Subcutaneous abdominal adipose tissue (tissue), 5 donors: Measurements from ENCODE around the gene MRPL9.

Experiments
- H3K27ac ChIP-seq: one replicate; pipeline ENCODE4 v1.7.0; 2013; ENCODE audit warnings: low read depth, mild to moderate bottlenecking, inconsistent platforms, low read length, moderate library complexity
- H3K27me3 ChIP-seq, 5 donors: one replicate each; pipeline ENCODE4 v1.7.0; 2013; ENCODE audit warnings: low read length in 5 of 5, inconsistent platforms in 1 of 5; ENCODE audit not compliant: control insufficient read depth in 5 of 5, insufficient read depth in 4 of 5
- H3K36me3 ChIP-seq, 5 donors: one replicate each; pipeline ENCODE4 v1.7.0; 2013; ENCODE audit warnings: low read length in 5 of 5; ENCODE audit not compliant: control insufficient read depth in 5 of 5, insufficient read depth in 5 of 5
- H3K4me1 ChIP-seq, 5 donors: one replicate each; pipeline ENCODE4 v1.7.0; 2013; ENCODE audit warnings: low read length in 5 of 5, mild to moderate bottlenecking in 3 of 5, moderate library complexity in 1 of 5; ENCODE audit not compliant: control insufficient read depth in 5 of 5, insufficient read depth in 5 of 5
- H3K4me3 ChIP-seq, 5 donors: one replicate each; pipeline ENCODE4 v1.7.0; 2013; ENCODE audit warnings: low read length in 5 of 5, low read depth in 1 of 5
- H3K9ac ChIP-seq, 5 donors: one replicate each; pipeline ENCODE4 v1.7.0; 2013; ENCODE audit warnings: low read length in 5 of 5, mild to moderate bottlenecking in 4 of 5, moderate library complexity in 3 of 5
- H3K9me3 ChIP-seq, 5 donors: one replicate each; pipeline ENCODE4 v1.7.0; 2013; ENCODE audit warnings: low read length in 5 of 5; ENCODE audit not compliant: control insufficient read depth in 5 of 5
- donor health status: healthy.
- donor health status: healthy.
- donor health status: healthy.
- donor health status: healthy.
- donor health status: healthy.

The MRPL9 gene

DNA sequence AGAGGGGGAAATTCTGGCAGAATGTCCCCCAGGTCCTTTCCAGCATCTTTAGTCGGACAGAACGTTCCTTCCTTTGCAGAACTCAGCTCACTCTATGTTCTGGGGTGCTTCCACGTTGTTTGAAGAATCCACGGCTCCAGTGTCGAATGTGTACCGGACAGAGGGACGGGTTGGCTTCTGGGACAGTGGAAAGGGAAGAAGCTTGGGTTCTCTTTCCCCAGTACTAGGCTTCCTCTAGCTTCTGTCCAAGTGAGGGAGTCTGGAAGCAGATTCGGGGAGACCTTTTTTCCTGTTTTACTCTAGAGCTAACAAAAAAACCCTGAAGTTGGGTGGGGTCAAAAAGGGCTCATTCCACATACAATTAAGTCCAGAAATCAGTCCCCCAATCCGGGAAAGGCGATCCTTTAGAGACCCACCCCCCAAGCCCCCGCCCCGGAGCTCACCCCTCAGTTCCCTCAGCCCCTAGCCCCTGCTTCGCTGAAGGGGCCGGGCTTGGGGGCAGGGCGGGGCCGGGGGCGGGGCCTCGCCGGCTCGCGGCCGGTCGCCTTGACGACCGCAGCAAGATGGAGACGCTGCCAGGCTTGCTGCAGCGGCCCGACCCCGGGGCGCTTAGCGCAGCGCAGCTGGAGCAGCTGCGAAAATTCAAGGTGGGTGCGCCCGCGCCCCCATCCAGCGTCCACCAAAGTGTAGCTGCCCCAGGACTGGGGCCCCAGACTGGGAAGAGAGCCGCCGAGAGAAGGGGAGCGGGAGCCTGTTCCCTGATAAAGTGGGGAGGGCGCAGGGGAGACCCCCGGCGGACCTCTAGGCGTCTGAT lies 42.1 kb downstream of the MRPL9 start, which contains the start of gene RIIAD1:
Gene RIIAD1 (plus strand): TSS at position 549 of the 814 bp plus-strand sequence. CDS start 15 bp downstream, at position 564.
- H3K4me3 ChIP-seq, result peak within 1 kb of the TSS; percentile 52 to 72 (median 57)
- peaks cover 0 to 21% (median 20%) of the 10 kb centered on the region in 5 donors for H3K4me1 ChIP-seq
- no peaks in the 10 kb centered on the region for H3K36me3 ChIP-seq
- H3K27me3 ChIP-seq, result peaks cover 18 to 35% (median 26%) of the 10 kb centered on the region in 5 donors
- H3K9ac ChIP-seq, result peak within 1 kb of the TSS in 4 of 5 donors; percentile 33 to 62 (median 47)
- no peaks in the 10 kb centered on the region for H3K9me3 ChIP-seq
- H3K27ac ChIP-seq, result no peak within 1 kb of the TSS

GRCh38 chr1:151720554-151720953 lies 42.7 kb downstream of the MRPL9 start:
- H3K36me3 ChIP-seq, result no peaks in the 10 kb centered on the region
- peak overlapping the region; percentile 48 to 72 (median 56) for H3K4me3 ChIP-seq
- no peak overlapping the region for H3K27ac ChIP-seq
- H3K9me3 ChIP-seq, result no peaks in the 10 kb centered on the region
- H3K9ac ChIP-seq, result peak overlapping the region in 2 of 5 donors; percentile 33 to 51
- peaks cover 24 to 37% (median 28%) of the 10 kb centered on the region in 5 donors for H3K27me3 ChIP-seq
- H3K4me1 ChIP-seq, result peaks cover 0 to 21% (median 20%) of the 10 kb centered on the region in 5 donors

- H3K4me3 ChIP-seq, result peak overlapping the region in 2 of 5 donors; percentile 56 to 60
- no peak overlapping the region for H3K9ac ChIP-seq
- no peaks in the 10 kb centered on the region for H3K36me3 ChIP-seq
- H3K4me1 ChIP-seq, result peaks cover 0 to 21% (median 20%) of the 10 kb centered on the region in 5 donors
- H3K9me3 ChIP-seq, result no peaks in the 10 kb centered on the region
- H3K27ac ChIP-seq, result no peak overlapping the region
- H3K27me3 ChIP-seq, result peaks cover 27 to 34% (median 31%) of the 10 kb centered on the region in 5 donors
Measured at GRCh38 chr1:151720125-151720524, 43.2 kb downstream of the MRPL9 start.

DNA sequence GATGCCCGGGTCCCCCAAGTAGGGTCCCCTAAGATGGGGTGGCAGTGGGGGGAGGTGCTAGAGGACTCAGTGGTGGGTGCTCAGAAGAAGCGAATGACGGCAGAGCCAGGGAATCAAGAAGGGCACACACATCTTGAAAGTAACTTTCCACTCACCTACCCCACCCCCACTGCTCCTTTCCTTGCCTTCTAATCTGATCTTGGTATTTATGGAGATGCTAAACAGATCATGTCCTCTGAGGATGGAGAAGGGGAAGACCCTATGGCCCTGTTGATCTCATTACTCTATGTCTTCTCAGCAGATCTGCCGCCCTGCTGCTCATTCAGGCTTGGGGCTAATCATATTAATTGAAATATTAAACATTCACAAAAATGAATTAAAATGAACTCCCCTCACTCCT lies 44.6 kb downstream of the MRPL9 start:
- Histone ChIP-seq H3K4me1 (peaks cover 0 to 21% (median 20%) of the 10 kb centered on the region in 5 donors), H3K9me3 (no peaks in the 10 kb centered on the region), H3K27me3 (peaks cover 24 to 39% (median 29%) of the 10 kb centered on the region in 5 donors), H3K27ac (no peak overlapping the region), H3K36me3 (no peaks in the 10 kb centered on the region), H3K4me3 (no peak overlapping the region), H3K9ac (no peak overlapping the region)

DNA sequence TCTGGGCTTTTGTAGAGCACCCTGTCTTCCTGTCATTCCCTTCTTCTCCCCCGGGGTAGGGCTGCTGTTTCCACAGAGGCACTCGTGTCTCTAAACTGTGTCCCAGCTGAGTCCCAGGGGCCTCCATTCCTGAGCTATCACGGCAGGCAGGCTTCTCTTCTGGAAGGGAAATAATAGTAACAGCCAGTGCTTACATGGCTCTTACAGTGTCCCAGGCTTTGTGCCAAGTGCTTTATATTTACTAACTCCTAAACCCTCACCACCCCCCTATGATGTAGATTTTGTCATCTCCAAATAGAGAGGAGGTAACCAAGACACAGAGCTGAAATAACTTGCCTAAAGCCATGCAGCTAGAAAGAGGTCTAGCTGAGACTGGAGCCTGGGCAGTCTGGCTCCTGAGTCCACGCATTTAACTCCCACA lies 45.3 kb downstream of the MRPL9 start:
- Histone ChIP-seq H3K9ac (no peak overlapping the region), H3K36me3 (no peaks in the 10 kb centered on the region), H3K27me3 (peaks cover 26 to 40% (median 31%) of the 10 kb centered on the region in 5 donors), H3K4me1 (peaks cover 0 to 21% (median 20%) of the 10 kb centered on the region in 5 donors), H3K4me3 (no peak overlapping the region), H3K27ac (no peak overlapping the region), H3K9me3 (no peaks in the 10 kb centered on the region)

GRCh38 chr1:151716771-151717631 lies 46.3 kb downstream of the MRPL9 start, which contains the start of gene CELF3:
Gene CELF3 (minus strand): TSS chr1:151716803. CDS start chr1:151716020, 783 bp downstream.
- Histone ChIP-seq H3K9ac (no peak within 1 kb of the TSS), H3K4me1 (peaks cover 0 to 21% (median 19%) of the 10 kb centered on the region in 5 donors), H3K4me3 (no peak within 1 kb of the TSS), H3K9me3 (no peaks in the 10 kb centered on the region), H3K27ac (no peak within 1 kb of the TSS), H3K27me3 (peaks cover 26 to 44% (median 36%) of the 10 kb centered on the region in 5 donors), H3K36me3 (no peaks in the 10 kb centered on the region)

- Histone ChIP-seq H3K4me3 (no peak overlapping the region), H3K27me3 (peaks cover 26 to 48% (median 42%) of the 10 kb centered on the region in 5 donors), H3K9ac (no peak overlapping the region), H3K4me1 (peaks cover 0 to 14% (median 13%) of the 10 kb centered on the region in 5 donors), H3K36me3 (no peaks in the 10 kb centered on the region), H3K9me3 (no peaks in the 10 kb centered on the region), H3K27ac (no peak overlapping the region)
Measured at GRCh38 chr1:151716405-151716762, 46.9 kb downstream of the MRPL9 start.

DNA sequence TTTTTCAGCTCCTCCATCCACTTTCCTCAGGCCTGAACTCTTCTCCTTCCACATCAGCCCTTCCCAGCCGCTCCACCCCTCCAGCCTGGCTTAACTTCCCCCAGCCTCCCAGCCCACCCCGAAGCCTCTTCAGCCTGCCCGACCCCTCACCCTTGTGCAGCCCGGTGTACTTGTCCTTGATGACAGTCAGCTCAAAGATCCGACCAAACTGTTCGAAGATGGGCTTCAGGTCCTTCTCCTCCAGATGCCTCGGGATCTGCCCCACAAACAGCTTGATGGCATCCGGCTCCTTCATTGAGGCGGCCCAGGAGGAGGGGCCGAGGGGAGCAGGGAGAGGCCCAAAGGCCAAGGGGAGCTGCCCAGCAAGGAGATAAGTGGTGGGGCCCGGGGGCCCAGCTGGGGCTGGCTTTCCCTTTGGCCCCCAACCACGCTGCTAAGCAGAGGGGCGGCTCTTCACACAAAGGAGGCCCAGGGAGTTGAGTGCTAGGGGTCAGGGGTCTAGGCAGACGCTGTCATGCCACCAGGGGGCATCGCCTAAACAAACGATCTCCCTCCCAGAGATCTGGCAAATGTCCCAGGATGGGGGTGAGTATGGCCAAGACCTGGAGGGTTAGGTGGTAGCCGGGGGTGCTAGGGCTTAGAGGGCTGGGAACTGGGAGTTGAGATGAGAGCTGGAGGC lies 47.4 kb downstream of the MRPL9 start:
- Histone ChIP-seq H3K27me3 (peaks cover 26 to 51% (median 43%) of the 10 kb centered on the region in 5 donors), H3K27ac (no peak overlapping the region), H3K4me3 (no peak overlapping the region), H3K36me3 (no peaks in the 10 kb centered on the region), H3K9ac (no peak overlapping the region), H3K4me1 (peaks cover 0 to 11% (median 10%) of the 10 kb centered on the region in 5 donors), H3K9me3 (no peaks in the 10 kb centered on the region)

DNA sequence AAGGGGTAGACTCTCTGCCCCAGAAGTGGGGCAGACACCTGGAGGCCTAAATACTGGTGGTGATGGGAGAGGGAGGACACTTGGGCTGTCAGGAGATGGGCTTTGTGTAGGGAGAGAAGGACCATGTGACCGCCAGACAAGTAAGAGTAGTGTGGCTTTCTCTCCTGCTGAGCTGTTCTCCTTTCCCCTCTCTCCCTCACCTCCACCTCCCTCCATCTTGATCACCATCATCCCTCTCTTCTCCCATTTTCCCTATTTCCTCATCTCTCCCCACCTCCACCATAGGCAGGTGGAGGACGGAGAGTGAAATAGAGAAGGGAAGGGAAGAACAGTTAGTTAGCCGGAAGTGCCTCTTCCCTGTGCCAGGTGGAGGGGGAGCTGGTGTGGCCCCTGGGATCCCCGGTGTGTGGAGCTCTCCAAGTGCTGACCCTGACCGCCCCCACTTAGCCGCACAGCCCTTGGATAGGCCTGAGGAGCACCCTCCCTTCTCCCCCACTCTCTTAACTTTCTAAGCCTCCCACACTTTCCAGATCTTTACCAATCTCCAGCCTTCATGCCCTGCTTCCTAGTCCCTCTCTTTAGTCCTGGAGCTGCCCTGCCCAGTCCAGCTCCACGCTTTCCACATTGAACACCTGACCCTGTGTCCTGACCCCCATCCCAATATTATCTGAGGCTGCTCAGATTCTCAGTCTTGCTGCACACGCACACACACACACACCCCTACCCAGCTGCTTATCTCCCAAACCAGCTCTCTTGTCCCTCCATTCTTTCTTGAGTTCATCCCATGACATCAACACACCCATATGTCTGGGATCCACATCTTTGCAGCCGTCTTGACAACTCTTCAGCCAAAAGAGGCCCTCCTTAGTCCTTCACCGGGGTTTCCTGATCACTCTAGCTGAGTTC lies 48.2 kb downstream of the MRPL9 start:
- H3K9me3 ChIP-seq, result no peaks in the 10 kb centered on the region
- H3K27me3 ChIP-seq, result peaks cover 26 to 52% (median 45%) of the 10 kb centered on the region in 5 donors
- H3K4me1 ChIP-seq, result peaks cover 0 to 8% (median 3%) of the 10 kb centered on the region in 5 donors
- H3K4me3 ChIP-seq, result no peak overlapping the region
- H3K9ac ChIP-seq, result no peak overlapping the region
- no peak overlapping the region for H3K27ac ChIP-seq
- no peaks in the 10 kb centered on the region for H3K36me3 ChIP-seq
